GM12892 (cell line): Measurements from ENCODE around the gene OLFM1.

Source experiments
- POLR2A ChIP-seq: IDR thresholded peaks from 2 replicates; pipeline ENCODE4 v1.6.1; 2011; ENCODE audit warnings: low read depth, low read length, control low read depth
- POLR2AphosphoS5 ChIP-seq: IDR thresholded peaks from 2 replicates; pipeline ENCODE4 v1.6.1; 2011; ENCODE audit warnings: low read depth, low read length, control low read depth
- TAF1 ChIP-seq: IDR thresholded peaks from 2 replicates; pipeline ENCODE4 v1.6.1; 2011; ENCODE audit warnings: low read depth, mild to moderate bottlenecking, control low read depth, low read length, borderline replicate concordance

DNA sequence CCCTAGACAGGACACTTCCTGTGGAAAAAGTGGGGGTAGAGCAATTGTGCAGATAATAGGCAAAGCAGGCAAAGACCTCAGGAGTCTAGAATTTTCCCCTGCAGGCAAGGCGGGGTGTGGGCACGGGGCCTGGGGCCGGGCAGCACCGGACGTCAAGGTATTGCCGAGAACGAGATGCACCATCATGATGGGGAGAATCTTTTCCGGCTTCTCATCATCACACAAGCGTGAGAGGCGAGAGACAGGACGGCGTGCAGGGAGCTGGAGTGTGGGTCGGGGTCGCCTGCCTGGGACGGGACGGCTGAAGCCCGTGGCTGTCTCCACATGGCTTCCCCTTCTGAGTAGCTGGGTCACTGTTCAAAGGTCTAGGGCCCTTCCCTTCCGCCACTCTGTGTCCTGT, 44.5 kb downstream of the OLFM1 start:
- TF ChIP-seq POLR2A (no peak), POLR2AphosphoS5 (no peak), TAF1 (no peak)
